Measurements from ENCODE around the gene HS3ST5.
"Not testable (repeated sequence)": the region's sequence is repeated elsewhere in the genome, so short reads cannot be mapped to it uniquely, and the experiment has no call there.

HS3ST5 gene

GRCh38 chr6:114084327-114084890 is 258.4 kb downstream of the HS3ST5 start:
- no peak for DNase-seq

- no peak for DNase-seq
Measured at GRCh38 chr6:114083251-114083650, 259.6 kb downstream of the HS3ST5 start.

- DNase-seq = no peak
Measured at GRCh38 chr6:114081730-114082129, 261.1 kb downstream of the HS3ST5 start.

GRCh38 chr6:114080891-114081510 is 261.8 kb downstream of the HS3ST5 start:
- DNase-seq = no peak

- not testable (repeated sequence) for DNase-seq
Measured at GRCh38 chr6:114080410-114080809, 262.4 kb downstream of the HS3ST5 start.

- no peak for DNase-seq
Measured at GRCh38 chr6:114075777-114076176, 267.0 kb downstream of the HS3ST5 start.

GRCh38 chr6:114075300-114075699 is 267.5 kb downstream of the HS3ST5 start:
- DNase-seq = no peak

GRCh38 chr6:114068771-114069170 is 274.1 kb downstream of the HS3ST5 start:
- DNase-seq = no peak

- DNase-seq = no peak
Measured at GRCh38 chr6:114068116-114068515, 274.7 kb downstream of the HS3ST5 start.

- DNase-seq = no peak
Measured at GRCh38 chr6:114064862-114065261, 278.0 kb downstream of the HS3ST5 start.

- no peak for DNase-seq
Measured at GRCh38 chr6:114063956-114064355, 278.9 kb downstream of the HS3ST5 start.

GRCh38 chr6:114062199-114062598 is 280.6 kb downstream of the HS3ST5 start:
- no peak for DNase-seq

- no peak for DNase-seq
Measured at GRCh38 chr6:114061741-114062140, 281.1 kb downstream of the HS3ST5 start.

GRCh38 chr6:114061116-114061515 is 281.7 kb downstream of the HS3ST5 start:
- no peak for DNase-seq

- DNase-seq = no peak
Measured at GRCh38 chr6:114058435-114058834, 284.4 kb downstream of the HS3ST5 start.

GRCh38 chr6:114055763-114056162 is 287.1 kb downstream of the HS3ST5 start:
- DNase-seq = no peak

GRCh38 chr6:114055349-114055748 is 287.5 kb downstream of the HS3ST5 start:
- DNase-seq = no peak

GRCh38 chr6:114053791-114054190 is 289.0 kb downstream of the HS3ST5 start:
- DNase-seq = no peak

GRCh38 chr6:114052141-114052540 is 290.7 kb downstream of the HS3ST5 start:
- no peak for DNase-seq

GRCh38 chr6:114051031-114051430 is 291.8 kb downstream of the HS3ST5 start:
- DNase-seq = no peak

- no peak for DNase-seq
Measured at GRCh38 chr6:114049367-114049966, 293.4 kb downstream of the HS3ST5 start.

- DNase-seq = not testable (repeated sequence)
Measured at GRCh38 chr6:114044566-114044965, 298.3 kb downstream of the HS3ST5 start.

GRCh38 chr6:114042267-114043016 is 300.4 kb downstream of the HS3ST5 start:
- DNase-seq = no peak

GRCh38 chr6:114040871-114041270 is 302.0 kb downstream of the HS3ST5 start:
- DNase-seq = no peak
